NK-92 (cell line): ENCODE data around the gene CFAP410.

Experiments
- DNase-seq: peaks from one replicate; lab custom pipeline; 2025; ENCODE audit not compliant: unreplicated experiment; lab: John Stamatoyannopoulos, UW

The CFAP410 gene

DNA sequence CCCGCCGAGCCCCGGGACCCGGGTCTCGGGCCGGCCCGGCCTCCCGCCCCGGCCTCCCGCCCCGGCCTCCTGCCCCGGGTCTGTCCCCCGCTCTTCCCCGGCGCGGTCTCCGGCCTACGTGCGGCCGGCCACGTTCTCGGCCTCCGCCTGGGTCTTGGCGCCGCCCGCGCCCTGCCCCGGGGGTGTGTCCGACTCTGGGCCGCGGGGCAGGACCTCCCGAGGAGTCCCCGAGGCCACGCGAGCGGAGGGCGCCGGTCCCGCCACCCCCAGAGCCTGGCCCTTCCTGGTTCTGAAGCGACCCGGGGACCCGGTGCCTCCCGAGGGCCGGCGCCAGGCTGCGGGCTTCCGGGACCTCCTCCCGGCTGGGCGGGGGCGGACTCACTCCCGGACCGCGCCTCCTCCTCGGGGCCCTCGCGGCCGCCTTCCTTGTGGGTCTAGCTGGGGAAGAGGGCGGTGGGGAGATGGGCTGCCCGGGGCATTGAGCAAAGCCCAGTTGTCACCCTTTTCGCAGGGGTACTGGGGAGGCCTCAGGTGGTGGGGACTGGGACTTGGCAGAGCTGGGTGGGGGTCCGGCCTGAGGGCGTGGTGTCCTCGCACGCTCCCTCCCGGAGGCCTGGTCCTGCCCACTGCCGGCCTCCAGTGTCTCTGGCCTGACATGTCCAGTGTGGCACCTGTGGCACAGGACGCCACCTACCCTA, 38.8 kb downstream of the CFAP410 start:
- DNase-seq = no peak

DNA sequence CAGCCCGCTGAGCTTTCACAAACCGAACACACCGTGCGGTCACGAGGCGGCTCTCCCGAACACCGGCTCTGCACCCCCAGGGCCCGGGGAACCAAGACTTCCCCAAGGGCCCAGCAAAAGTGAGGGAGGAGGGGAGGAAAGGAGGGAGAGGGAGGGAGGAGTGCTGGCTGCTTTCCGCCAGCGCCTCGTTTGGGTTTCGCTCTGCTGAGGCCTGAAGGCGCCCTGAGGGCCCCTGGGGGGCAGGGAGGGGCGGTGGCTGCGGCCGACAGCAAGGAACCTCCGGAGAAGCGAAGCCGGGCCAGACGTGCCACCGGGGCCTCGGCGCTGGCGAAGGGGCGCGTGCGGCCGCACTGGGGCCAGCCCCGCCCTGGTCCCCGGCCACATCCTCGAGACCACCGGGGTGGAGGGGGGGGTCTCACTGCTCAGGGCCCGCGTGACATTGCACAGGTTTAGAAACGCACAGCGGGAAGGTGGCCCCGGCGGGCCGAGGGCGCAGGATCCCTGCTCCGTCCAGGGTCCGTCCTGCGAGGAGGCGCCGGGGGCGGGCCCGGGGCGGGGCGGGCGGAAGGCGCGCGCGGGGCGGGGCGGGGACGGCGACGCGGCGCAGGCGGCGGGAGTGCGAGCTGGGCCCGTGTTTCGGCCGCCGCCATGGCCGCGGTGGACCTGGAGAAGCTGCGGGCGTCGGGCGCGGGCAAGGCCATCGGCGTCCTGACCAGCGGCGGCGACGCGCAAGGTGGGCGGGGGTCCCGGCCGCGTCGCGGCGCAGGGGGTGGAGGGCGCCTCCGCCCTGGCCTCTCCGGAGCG, 39.5 kb downstream of the CFAP410 start, which contains the start of gene PFKL:
Gene PFKL (plus strand): TSS at position 596 of the 804 bp plus-strand sequence. CDS start 53 bp downstream, at position 649.
- no peak for DNase-seq

DNA sequence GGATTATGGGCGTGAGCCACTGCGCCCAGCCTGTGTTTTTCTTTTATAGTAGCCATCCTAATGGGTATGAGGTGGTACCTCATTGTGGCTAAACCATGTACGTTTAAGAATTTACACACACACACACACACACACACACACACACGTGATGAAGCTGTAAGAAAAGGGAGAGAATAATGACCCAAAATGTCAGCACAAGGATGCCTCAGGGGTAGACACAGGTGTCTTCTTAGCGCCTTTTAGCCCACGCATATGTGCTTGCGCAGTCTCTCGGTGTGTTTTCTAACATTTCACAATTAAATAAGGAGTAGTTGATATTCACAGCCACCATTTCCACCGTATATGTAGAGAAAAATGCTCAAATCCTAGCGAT, 40.1 kb downstream of the CFAP410 start:
- no peak for DNase-seq

DNA sequence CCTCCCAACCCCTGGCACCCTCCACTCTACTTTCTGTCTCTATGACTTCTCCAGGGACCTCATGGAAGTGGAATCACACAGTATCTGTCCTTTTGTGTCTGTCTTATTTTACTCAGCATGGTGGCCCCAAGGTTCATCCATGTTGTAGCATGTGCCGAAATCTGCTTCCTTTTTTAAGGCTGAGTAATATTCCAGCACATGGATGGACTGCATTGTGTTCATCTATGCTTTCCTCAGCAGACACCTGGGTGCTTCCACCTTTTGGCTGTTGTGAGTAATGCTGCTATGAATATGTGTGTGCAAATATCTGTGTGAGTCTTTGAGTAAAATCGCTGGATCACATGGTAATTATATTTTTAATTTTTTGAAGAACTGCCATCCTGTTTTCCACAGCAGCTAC, 40.9 kb downstream of the CFAP410 start:
- no peak for DNase-seq

DNA sequence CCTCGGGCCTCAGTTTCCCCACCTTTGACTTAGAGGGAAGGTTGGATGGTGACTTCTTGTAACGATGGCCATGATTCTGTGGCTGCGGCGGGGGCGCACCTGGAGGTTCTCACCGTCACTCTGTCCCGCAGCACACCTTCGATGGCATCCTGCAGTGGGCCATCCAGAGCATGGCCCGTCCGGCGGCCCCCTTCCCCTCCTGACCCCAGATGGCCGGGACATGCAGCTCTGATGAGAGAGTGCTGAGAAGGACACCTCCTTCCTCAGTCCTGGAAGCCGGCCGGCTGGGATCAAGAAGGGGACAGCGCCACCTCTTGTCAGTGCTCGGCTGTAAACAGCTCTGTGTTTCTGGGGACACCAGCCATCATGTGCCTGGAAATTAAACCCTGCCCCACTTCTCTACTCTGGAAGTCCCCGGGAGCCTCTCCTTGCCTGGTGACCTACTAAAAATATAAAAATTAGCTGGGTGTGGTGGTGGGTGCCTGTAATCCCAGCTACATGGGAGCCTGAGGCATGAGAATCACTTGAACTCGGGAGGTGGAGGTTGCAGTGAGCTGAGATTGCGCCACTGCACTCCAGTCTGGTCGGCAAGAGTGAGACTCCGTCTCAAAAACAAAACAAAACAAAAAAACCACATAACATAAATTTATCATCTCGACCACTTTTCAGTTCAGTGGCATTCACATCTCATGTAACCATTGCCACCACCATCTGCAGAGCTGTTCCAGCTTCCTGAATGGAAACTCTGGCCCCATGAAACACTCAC, 41.5 kb downstream of the CFAP410 start:
- DNase-seq = no peak

DNA sequence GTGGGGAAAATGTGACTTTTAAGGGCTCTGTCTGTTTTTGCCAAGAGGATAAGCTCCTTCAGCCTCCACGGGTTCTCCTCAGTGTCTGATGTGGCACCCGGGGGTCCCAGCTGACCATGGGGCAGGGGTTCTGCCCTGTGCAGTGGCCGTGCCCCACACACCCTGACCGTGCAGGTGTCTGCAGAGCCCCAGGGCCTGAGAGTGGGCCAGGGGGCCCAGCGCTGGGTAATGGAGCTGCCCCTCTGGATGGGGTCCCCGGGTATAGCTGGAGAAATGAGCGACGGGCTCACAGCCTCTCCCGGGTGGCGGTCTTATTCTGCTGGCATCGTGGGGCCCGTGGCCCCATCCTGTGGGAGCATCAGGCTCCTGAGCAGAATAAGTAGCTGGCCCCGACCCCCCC, 42.3 kb downstream of the CFAP410 start:
- DNase-seq = no peak

DNA sequence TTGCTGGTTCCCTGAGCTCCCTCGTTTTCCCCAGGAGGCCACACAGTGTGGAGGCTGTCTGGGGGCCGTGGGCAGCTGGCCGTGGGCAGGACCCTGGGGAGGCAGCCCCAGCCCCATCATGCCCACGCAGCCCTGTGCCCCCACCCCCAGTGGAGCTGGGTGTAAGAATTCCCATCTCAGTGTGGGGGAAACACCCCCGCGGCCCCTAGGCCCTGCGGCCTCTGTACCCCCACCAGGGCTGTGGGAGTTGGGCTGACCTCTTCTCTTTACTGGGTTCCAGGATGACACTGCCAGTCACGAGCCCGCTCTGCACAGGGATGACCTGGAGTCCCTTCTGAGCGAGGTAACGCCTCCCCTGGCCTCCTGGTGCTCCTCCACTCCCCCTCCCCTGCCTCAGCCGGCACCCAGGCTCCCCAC, 43.1 kb downstream of the CFAP410 start:
- DNase-seq = no peak

DNA sequence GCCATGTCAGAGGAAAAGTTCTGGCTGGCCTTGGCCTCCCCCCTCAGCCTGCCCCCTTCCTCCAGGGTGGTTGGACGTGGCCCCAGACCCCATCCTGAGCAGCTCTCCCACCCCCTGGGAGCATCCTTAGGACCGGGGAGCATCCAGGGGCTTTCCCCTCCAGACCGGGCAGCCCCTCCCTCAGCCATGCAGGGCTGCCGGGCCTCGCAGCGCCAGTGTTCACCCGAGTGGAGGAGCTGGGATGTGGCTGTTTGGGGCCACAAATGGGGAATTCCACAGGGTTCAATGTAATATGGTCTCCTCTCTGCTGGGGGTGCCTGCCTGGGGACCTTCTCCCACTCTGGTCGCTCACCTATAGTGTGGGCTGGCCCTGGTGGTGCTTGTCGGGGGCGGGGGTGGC, 43.5 kb downstream of the CFAP410 start:
- no peak for DNase-seq

DNA sequence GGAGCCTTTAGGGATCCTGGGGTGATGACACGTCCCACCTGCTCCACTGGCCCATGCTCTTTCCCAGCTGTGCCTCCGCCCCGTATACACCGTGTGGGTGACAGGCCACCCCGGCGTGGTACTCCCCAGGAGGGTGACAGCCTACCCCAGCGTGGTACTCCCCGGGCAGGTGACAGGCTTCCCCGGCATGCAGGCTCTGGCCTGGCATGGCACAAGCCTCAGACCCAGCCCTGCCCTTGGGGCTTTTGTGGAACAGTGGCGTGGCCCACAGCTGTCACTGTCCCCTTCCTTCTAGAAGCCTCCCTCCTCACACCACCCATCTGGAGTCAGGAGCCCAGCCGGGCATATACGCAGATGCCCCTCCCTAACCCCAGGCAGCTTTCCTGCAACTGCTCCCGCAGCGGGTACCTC, 44.0 kb downstream of the CFAP410 start:
- no peak for DNase-seq

DNA sequence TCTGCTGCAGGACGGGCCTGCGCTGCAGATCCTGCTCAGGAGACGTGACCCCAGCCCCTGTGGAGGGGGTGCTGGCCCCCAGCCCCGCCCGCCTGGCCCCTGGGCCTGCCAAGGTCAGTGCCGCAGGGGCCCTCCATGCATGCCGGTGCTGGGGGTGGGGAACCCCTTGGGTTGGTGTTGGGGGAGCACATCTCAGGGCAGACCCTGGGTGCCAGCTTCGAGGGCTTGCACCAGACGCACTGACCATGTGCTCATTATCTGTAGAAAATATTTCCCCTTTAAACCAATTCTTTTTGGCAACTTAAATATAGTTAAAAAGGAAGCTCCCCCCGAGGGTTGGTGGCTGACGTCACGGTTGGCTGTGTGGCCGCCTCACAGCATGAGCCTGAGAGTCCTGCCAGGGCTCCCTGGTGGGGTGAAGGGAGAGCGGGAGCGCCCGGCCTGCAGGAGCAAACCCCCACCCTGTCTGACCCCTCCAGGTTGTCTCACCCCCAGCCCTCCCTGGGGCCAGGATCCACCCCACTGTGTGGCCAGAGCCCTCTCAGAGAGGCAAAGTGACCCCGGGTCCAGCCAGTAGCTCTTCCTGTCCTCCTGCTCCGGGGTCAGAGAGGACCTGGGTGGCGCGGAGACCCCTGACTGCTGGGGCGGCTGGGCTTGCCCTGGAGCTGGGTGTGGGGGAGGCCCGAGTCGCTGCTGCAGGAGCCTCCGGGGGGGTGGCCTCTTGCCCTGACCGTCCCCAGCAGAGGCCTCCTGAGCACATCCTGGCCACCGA, 44.6 kb downstream of the CFAP410 start:
- DNase-seq = no peak

DNA sequence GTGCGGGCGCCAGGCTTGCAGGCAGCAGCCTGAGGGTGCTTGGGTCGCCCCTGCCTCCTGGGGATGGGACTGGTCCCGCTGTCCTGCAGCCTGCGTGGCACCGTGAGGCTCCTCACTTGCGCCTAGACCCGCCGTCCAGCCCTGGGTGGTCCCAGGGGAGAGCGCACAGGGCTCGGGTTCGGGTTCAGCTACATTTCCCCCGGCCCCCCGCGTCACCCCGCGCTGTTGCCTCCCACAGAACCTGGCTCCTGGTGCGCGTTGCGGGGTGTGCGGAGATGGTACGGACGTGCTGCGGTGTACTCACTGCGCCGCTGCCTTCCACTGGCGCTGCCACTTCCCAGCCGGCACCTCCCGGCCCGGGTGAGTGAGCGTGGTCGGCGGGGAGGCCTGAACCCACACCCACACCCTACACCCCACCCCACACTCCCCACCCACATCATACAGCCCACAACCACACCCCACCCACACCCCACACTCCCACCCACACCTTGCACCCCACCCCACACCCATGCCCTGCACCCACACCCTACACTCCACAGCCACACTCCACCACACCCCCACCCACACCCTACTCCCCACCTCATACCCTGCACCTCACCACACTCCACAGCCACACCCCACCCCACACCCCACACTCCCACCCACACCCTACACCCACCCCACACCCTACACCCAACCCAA, 45.5 kb downstream of the CFAP410 start:
- no peak for DNase-seq

DNA sequence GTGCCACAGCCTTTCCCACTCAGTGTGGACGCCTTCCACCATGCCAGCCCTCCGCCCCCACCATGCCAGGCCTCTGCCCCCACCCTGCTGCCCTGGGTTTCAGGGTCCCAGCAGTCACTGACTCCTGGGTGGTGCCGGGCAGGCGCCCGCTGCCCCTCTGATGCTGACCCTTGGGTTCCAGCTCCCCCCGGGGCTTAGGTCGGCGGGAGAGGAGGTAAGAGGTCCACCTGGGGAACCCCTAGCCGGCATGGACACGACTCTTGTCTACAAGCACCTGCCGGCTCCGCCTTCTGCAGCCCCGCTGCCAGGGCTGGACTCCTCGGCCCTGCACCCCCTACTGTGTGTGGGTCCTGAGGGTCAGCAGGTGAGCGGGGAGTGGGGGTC, 46.4 kb downstream of the CFAP410 start:
- DNase-seq = no peak

DNA sequence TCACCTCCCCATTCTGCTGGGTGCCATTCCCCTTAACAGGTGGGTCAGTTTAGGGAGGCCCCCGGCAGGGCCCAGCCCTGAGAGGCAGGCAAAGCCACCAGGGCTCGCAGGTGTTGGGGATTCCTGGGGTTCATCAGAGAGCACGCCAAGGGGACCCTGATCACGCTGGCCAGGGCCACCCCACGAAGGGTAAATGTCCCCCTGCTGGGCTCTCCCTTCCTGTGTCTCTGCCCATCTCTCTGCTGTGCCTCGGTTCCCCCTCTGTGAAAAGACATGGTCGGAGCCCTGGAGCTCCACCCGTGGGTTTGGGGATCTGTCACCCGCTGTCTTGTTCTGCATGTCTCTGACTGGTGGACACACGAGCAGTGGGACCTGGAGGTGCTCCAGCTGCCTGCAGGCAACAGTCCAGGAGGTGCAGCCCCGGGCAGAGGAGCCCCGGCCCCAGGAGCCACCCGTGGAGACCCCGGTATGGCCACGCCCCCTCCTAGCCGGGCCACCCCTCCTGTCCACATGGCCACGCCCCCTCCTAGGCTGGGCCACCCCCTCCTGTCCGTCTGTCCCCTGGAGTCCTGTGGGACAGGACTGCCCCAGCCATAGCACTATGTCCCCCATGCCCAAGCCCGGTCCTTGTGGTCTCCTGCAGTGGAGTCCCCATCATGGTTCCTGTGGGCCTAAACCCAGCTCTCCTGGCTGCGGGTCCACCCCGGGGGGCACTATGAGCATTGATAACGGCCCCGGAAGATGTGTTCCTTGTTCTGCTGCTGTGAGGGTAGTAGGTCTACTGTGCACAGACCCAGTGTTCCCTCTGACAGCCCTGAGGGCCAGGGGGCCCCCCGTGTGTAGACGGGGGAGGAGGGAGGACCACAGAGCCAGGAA, 47.0 kb downstream of the CFAP410 start:
- DNase-seq = no peak

DNA sequence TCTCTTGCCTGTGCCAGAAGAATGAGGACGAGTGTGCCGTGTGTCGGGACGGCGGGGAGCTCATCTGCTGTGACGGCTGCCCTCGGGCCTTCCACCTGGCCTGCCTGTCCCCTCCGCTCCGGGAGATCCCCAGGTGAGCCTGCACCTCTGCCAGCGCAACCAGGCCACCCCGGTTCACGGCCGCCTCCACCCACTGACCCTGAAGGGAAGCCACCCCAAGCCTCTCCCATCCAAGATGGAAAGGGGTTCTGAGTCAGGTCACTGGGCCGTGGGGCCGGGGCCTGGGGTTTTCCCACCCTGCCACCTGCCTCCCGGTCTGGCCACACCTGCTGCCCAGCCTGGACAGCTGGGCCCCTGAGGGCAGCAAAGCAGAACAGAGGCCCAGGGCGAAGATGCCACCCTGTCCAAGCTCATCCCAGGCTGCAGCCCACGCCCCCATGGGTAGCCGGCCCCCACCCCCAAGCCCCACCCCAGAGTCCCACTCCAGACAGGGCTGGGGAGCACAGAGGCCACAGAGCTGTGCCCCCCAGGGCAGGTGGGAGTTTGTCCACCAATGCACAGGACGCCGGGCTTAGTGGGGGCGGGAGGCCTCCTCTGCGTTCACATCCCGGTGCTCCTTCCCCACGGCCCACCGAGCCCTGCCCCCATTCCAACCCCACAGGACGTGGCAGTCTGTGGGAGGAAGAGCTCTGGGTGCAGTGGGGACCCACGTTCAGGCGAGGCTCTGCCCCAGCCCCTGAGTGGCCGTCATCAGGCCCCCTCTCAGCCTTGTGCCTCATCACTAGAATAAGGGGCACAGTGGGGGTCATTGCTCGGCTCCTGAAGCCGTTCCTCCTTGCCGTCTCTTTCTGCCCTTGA, 47.9 kb downstream of the CFAP410 start:
- DNase-seq = no peak

DNA sequence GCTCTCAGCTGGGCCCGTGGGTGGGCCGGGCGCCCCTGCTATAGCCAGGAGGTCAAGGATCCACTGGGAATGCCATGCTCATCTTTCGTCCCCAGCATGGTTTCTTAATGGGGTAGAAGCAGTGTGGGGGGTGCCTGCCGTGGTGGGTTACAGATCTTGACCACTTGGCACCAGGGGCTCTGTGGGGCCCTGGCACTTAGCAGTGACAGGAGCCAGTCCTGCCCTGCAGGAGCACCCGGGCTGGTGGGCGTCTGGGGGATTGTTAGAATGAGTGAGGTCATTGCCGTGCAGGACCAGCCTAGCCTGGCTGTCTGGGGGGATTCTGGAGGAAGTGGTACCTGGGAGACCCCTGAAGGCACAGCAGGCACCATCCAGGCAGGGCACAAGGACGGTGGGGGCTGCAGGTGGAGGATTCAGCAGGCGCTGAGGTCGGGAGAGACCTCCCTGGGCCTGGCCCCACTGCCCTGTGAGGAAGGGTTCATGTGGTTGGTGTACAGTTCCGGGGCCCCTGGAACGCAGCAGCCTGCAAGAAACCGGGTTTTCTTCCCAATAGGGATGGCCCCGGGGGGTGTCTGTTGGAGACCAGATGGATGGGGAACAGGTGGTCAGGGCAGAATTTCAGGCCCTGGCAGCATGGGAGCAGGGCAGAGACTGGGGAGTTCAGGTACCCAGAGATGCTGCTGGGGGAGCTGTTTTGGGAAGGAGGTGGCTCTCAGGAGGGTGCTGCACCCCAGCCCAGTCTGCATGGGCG, 48.7 kb downstream of the CFAP410 start:
- no peak for DNase-seq

DNA sequence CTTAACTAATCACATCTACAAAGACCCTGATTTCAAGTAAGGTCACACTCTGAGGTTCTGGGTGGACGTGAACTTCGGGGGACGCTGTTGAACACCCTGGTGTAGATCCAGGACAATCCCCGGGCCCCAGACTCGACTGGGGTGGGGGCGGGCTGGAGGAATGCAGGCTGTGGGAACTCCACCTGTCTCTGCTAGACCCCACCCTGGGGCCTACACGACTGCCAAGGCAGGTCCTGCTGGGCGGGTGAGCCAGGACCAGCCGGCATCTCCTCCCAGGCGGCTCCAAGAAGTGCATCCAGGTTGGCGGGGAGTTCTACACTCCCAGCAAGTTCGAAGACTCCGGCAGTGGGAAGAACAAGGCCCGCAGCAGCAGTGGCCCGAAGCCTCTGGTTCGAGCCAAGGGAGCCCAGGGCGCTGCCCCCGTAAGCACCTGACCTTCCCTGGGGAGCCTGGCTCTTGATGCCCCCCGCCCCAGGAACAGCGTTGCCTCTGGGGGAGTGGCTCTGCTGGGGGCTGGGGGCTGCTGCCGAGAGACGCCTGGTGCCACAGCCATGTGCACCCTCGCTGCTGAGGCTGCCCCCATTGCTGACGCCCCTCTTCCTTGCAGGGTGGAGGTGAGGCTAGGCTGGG, 49.7 kb downstream of the CFAP410 start:
- DNase-seq = no peak
